GM21737 (cell line): ENCODE data around the gene GLB1L2.

ENCODE experiments used
- ATAC-seq: cut with Tn5 transposase; IDR thresholded peaks from one replicate; pipeline ENCODE4 v1.9.1; 2021; ENCODE audit warnings: mild to moderate bottlenecking, moderate library complexity; ENCODE audit not compliant: unreplicated experiment

Gene GLB1L2

GRCh38 chr11:134346101-134346975 is 14.6 kb downstream of the GLB1L2 start:
- ATAC-seq, result no peak

- ATAC-seq, result no peak
These were observed 15.2 kb downstream of the GLB1L2 start for GRCh38 chr11:134346976-134347350.

- no peak for ATAC-seq
These were observed 15.7 kb downstream of the GLB1L2 start for GRCh38 chr11:134347441-134347840.

DNA sequence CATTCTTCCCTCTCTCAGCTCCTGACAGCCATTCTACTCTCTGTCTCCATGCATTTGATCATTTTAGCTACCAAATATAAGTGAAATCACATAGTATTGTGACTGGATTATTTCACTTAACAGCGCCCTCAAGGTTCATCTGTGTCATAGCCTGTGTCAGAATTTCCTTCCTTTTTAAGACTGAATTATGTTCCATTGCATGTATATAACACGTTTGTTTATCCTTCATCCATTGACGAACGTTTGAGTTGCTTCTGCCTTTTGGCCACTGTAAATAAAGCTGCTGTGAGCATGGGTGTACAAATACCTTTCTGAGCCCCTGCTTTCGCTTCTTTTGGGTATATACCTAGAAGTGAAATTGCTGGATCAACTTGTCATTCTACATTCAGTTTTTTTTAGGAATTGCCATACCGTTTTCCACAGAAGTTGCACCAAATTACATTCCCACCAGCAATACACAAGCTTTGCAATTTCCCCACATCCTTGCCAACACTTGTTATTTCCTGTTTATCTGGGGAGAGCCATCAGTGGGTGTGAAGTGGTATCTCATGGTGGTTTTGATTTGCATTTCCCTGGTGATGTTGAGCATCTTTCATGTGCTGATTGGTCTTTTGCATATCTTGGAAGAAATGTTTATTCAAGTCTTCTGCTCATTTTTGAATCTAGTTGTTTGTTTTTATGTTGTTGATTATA is 17.5 kb downstream of the GLB1L2 start:
- ATAC-seq, result no peak

- no peak for ATAC-seq
These were observed 18.1 kb downstream of the GLB1L2 start for GRCh38 chr11:134349802-134350355.

DNA sequence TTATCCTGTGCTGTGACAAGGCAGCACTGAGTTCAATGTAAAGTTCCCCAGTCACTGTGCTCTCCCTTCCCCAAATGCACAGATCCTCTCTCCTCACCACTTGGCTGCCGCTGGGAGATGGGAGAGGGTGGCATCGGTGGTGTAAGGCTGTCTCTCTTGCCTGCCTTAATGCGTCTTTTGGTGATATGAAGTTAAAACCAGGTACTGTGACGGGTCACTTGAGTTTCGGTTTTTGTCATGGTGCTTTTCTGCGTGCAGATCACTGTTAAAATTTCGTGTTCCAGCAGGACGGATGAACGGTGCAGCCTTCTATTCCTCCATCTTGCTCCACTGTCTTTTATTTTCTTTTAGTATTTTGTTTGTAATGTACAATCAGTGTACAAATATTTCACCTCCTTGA is 18.6 kb downstream of the GLB1L2 start:
- ATAC-seq, result no peak

DNA sequence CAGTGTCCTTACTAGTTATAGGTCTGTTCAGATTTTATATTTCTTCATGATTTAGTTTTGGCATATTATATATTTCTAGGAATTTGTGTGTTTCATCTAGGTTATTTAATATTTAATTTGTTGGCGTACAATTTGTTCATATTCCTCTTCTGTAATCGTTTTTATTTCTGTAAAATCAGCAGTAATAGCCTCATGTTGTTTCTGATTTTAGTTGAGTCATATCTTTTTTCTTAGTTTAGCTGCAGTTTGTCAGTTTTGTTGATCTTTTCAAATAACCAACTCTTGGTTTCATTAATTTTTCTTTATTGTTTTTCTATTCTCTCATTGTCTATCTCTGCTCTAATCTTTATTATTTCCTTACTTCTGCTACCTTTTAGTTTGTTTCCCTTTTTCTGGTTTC is 20.3 kb downstream of the GLB1L2 start:
- no peak for ATAC-seq

- no peak for ATAC-seq
These were observed 23.3 kb downstream of the GLB1L2 start for GRCh38 chr11:134355136-134355535.

GRCh38 chr11:134355656-134356055 is 23.9 kb downstream of the GLB1L2 start:
- no peak for ATAC-seq

- no peak for ATAC-seq
These were observed 25.1 kb downstream of the GLB1L2 start for GRCh38 chr11:134356656-134357544.

DNA sequence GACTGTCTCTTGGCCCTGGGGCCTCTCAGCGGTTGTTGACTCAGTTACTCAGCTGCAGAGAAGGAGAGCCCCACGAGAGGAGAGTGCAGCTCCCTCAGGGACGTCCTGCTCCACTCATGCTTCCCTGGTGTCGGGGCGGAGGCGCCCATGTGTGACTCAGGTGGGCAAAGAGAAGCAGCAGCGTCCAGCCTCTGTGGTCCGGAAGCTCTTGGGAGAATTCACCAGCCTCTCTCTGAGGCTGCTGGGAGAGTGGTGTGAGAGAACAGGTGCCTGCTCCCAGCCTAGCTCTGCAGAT is 25.7 kb downstream of the GLB1L2 start:
- no peak for ATAC-seq

- no peak for ATAC-seq
These were observed 26.5 kb downstream of the GLB1L2 start for GRCh38 chr11:134358165-134358855.

GRCh38 chr11:134358856-134359490 is 27.2 kb downstream of the GLB1L2 start:
- ATAC-seq, result no peak

GRCh38 chr11:134359646-134360045 is 27.9 kb downstream of the GLB1L2 start:
- no peak for ATAC-seq

DNA sequence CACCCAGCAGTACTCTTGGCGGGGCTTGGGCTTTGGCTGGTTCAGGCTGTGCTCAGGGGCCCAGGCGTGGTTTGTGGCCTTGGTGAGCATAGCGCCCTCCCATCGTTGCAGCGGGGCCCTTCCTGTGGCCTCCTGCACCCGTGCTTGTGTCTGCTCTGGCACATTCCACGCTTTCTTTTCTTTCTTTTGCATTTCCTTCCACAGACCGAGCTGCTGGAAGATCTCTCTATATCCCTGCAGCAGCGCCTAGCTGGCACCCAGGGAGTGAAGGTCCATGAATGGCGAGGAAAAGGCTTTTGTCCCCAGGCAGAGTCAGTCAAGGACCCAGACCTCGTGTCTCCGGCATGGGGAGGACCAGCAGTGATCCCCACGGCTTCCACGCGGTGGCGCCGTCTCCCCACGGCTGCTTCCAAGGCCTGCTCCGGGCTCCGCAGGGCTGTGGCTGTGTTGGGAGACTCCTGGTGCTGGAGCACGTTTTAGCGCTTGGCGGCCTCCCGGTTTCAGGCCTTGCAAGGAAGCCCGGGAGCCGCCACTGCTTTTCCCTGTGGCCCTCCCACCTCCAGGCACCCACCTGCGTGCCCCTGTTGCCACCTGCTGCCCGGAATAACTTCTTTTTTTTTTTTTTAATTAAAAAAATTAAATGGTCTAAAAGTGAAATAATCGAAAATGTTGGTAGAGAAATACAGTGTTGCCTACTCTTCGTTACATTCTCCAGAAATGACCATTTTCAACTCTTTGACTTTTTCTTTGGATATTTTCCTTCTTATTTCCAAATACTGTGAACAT is 28.5 kb downstream of the GLB1L2 start:
- peak; percentile 84 for ATAC-seq

DNA sequence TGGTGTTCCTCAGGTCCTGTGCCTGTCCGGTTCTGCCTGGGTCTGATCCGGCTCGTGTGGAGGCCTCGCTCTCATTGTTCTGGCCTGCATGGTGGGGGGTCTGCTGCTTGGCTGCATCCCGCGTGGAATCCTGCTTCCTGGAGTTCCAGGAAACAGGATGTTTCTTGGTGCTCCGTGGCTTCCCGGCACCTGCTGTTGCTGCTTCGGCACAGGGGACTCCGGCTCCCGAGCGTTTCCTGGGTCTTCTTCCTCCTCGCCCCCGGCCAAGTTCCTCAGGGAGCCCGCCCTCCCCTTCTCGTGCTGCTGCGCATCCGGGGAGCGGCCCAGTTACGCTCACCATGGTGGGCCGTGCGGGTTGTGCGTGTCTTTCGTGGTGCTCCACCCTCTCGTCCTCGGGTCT is 29.9 kb downstream of the GLB1L2 start:
- no peak for ATAC-seq

- ATAC-seq, result no peak
These were observed 30.6 kb downstream of the GLB1L2 start for GRCh38 chr11:134362192-134362901.

- ATAC-seq, result no peak
These were observed 31.4 kb downstream of the GLB1L2 start for GRCh38 chr11:134363161-134363560.

DNA sequence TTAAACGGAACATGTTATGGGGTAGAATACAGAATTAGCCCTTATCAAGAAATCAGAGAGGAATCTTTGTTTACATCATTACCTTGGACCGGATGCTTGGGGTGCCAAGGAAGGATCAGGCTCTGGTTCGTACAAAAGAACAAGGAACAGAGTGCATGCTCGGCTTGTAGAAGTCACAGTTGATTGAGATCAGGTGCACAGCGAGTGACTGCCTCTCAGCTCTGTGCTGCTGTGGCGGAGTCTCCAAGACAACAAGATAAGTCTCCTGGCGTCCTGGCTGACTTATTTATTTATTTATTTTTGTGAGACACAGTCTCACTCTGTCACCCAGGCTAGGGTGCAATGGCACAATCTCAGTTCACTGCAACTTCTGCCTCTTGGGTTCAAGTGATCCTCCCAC is 31.8 kb downstream of the GLB1L2 start:
- no peak for ATAC-seq
